Panc1 (cell line): Measurements from ENCODE around the gene TARBP2. TPM values are rescaled to one million over a fixed set of nuclear protein-coding genes. Genes with fewer than 3 reads are reported as not detected.

Source experiments
- ATAC-seq: fragments of 200-7000 bp; cut with Tn5 transposase; 2 replicates; pipeline ENCODE4 v1.9.1; 2020; ENCODE audit warnings: mild to moderate bottlenecking, moderate library complexity
- BruUV-seq: library from RNA; stranded (reverse); fragments of 400-500 nt; replicated peaks from 2 replicates; lab custom pipeline; 2021; lab: Mats Ljungman, UMichigan
- CTCF ChIA-PET: fragments of 300-600 bp; sonication (Branson Sonifier 250); formaldehyde crosslinking; loops from one replicate; lab custom pipeline; 2022; ENCODE audit warnings: antibody characterized with exemption; lab: Charles Lee
- POLR2A ChIA-PET: fragments of 300-600 bp; sonication (Branson Sonifier 250); formaldehyde crosslinking; loops from one replicate; lab custom pipeline; 2022; ENCODE audit warnings: antibody characterized with exemption; lab: Charles Lee
- DNase-seq: peaks from one replicate; pipeline ENCODE4 v3.0.0-alpha.2; 2010; ENCODE audit warnings: low read depth, low spot score
- H3K27ac ChIP-seq: 2 replicates; pipeline ENCODE4 v1.5.1; 2011; ENCODE audit warnings: mild to moderate bottlenecking, low read length, inconsistent platforms
- H3K27me3 ChIP-seq: fragments of 200-500 bp; sonication (Bioruptor generic); 2 replicates; pipeline ENCODE4 v1.6.0; 2014; ENCODE audit warnings: low read length, inconsistent platforms; ENCODE audit not compliant: control insufficient read depth, insufficient read depth
- H3K36me3 ChIP-seq: fragments of 200-500 bp; sonication (Bioruptor generic); 2 replicates; pipeline ENCODE4 v1.5.1; 2014; ENCODE audit warnings: inconsistent platforms, mild to moderate bottlenecking, low read length, moderate library complexity; ENCODE audit not compliant: control insufficient read depth, insufficient read depth
- H3K4me1 ChIP-seq: 2 replicates; pipeline ENCODE4 v1.5.1; 2011; ENCODE audit warnings: inconsistent platforms, mild to moderate bottlenecking, low read length, moderate library complexity; ENCODE audit not compliant: control insufficient read depth, insufficient read depth
- H3K4me3 ChIP-seq, 2 experiments: 2 replicates each; pipeline ENCODE4 v1.5.1; 2011 to 2012; ENCODE audit warnings: low read depth in 2 of 2, low read length in 2 of 2, mild to moderate bottlenecking in 2 of 2, inconsistent platforms in 1 of 2, moderate library complexity in 1 of 2
- H3K9me3 ChIP-seq: fragments of 200-500 bp; sonication (Bioruptor generic); 2 replicates; pipeline ENCODE4 v1.5.1; 2014; ENCODE audit warnings: low read depth, mild to moderate bottlenecking, inconsistent platforms, low read length, moderate library complexity; ENCODE audit not compliant: control insufficient read depth, insufficient read depth
- POLR2AphosphoS5 ChIP-seq: IDR thresholded peaks from 2 replicates; pipeline ENCODE4 v1.6.1; 2012; ENCODE audit warnings: mild to moderate bottlenecking, low read depth, low read length, moderate library complexity
- SIN3A ChIP-seq: IDR thresholded peaks from 2 replicates; pipeline ENCODE4 v1.6.1; 2012; ENCODE audit warnings: low read depth, mild to moderate bottlenecking, low read length, moderate library complexity, borderline replicate concordance; ENCODE audit not compliant: insufficient read depth
- TCF7L2 ChIP-seq: IDR thresholded peaks from 2 replicates; pipeline ENCODE4 v1.6.1; 2011; ENCODE audit warnings: mild to moderate bottlenecking, low read depth, low read length, inconsistent platforms
- in situ Hi-C: cut with HindIII; loops from 2 replicates; pipeline ENCODE4 v1.10.0; 2016; ENCODE audit warnings: low sequenced_read_pairs, low pct_unique_long_range_greater_than_20kb
- intact Hi-C: fragments of 100-400 bp; cut with micrococcal nuclease; formaldehyde crosslinking; loops from one replicate; pipeline ENCODE4 v1.10.0; 2022; ENCODE audit not compliant: unreplicated experiment
- total RNA-seq: library from RNA; stranded (reverse); gene quantifications from one replicate; pipeline ENCODE4 v1.2.1, GENCODE V29; 2021; ENCODE audit not compliant: unreplicated experiment
- TF ChIP-seq, protein P1 (sequence below), 2 experiments: IDR thresholded peaks; 2 replicates each; pipeline ENCODE4 v1.6.1; 2011 to 2012; ENCODE audit warnings: low read depth in 2 of 2, control low read depth in 1 of 2, low read length in 1 of 2, mild to moderate bottlenecking in 1 of 2, moderate library complexity in 1 of 2; ENCODE audit not compliant: insufficient read depth in 1 of 2
- TF ChIP-seq, protein P2 (sequence below): fragments of 450-650 bp; IDR thresholded peaks from 2 replicates; pipeline ENCODE4 v1.5.1; 2017; ENCODE audit warnings: mild to moderate bottlenecking

TARBP2 gene
- total RNA-seq, 1 experiment from 2014 or later, result 67.3 TPM

- Histone ChIP-seq H3K4me3 (no peak overlapping the region), H3K36me3 (peaks cover 6% of the 10 kb centered on the region; the same call in 1 of the 2 replicates), H3K27ac (no peak overlapping the region), H3K9me3 (no peaks in the 10 kb centered on the region), H3K4me1 (no peaks in the 10 kb centered on the region), H3K27me3 (no peaks in the 10 kb centered on the region)
- DNase-seq (no peak), ATAC-seq (no peak)
- intact Hi-C loops (no loop called here), in situ Hi-C loops (no loop called here)
- CTCF ChIA-PET, result no interaction called here
- BruUV-seq, result no TSS peak
- TF ChIP-seq TCF7L2, result no peak
- TF ChIP-seq, protein P1, sequence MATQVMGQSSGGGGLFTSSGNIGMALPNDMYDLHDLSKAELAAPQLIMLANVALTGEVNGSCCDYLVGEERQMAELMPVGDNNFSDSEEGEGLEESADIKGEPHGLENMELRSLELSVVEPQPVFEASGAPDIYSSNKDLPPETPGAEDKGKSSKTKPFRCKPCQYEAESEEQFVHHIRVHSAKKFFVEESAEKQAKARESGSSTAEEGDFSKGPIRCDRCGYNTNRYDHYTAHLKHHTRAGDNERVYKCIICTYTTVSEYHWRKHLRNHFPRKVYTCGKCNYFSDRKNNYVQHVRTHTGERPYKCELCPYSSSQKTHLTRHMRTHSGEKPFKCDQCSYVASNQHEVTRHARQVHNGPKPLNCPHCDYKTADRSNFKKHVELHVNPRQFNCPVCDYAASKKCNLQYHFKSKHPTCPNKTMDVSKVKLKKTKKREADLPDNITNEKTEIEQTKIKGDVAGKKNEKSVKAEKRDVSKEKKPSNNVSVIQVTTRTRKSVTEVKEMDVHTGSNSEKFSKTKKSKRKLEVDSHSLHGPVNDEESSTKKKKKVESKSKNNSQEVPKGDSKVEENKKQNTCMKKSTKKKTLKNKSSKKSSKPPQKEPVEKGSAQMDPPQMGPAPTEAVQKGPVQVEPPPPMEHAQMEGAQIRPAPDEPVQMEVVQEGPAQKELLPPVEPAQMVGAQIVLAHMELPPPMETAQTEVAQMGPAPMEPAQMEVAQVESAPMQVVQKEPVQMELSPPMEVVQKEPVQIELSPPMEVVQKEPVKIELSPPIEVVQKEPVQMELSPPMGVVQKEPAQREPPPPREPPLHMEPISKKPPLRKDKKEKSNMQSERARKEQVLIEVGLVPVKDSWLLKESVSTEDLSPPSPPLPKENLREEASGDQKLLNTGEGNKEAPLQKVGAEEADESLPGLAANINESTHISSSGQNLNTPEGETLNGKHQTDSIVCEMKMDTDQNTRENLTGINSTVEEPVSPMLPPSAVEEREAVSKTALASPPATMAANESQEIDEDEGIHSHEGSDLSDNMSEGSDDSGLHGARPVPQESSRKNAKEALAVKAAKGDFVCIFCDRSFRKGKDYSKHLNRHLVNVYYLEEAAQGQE (IDR thresholded peaks at IDR 0.05; ENCODE audit: insufficient read depth in 1 of 2, low read depth in 2 of 2, low read length in 1 of 2), result no peak
- TF ChIP-seq, protein P2, sequence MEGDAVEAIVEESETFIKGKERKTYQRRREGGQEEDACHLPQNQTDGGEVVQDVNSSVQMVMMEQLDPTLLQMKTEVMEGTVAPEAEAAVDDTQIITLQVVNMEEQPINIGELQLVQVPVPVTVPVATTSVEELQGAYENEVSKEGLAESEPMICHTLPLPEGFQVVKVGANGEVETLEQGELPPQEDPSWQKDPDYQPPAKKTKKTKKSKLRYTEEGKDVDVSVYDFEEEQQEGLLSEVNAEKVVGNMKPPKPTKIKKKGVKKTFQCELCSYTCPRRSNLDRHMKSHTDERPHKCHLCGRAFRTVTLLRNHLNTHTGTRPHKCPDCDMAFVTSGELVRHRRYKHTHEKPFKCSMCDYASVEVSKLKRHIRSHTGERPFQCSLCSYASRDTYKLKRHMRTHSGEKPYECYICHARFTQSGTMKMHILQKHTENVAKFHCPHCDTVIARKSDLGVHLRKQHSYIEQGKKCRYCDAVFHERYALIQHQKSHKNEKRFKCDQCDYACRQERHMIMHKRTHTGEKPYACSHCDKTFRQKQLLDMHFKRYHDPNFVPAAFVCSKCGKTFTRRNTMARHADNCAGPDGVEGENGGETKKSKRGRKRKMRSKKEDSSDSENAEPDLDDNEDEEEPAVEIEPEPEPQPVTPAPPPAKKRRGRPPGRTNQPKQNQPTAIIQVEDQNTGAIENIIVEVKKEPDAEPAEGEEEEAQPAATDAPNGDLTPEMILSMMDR, result no peak
- TF ChIP-seq POLR2AphosphoS5, result no peak
- TF ChIP-seq SIN3A, result no peak
- POLR2A ChIA-PET, result no interaction called here
Measured at GRCh38 chr12:53513712-53514410, 12.8 kb downstream of the TARBP2 start.

DNA sequence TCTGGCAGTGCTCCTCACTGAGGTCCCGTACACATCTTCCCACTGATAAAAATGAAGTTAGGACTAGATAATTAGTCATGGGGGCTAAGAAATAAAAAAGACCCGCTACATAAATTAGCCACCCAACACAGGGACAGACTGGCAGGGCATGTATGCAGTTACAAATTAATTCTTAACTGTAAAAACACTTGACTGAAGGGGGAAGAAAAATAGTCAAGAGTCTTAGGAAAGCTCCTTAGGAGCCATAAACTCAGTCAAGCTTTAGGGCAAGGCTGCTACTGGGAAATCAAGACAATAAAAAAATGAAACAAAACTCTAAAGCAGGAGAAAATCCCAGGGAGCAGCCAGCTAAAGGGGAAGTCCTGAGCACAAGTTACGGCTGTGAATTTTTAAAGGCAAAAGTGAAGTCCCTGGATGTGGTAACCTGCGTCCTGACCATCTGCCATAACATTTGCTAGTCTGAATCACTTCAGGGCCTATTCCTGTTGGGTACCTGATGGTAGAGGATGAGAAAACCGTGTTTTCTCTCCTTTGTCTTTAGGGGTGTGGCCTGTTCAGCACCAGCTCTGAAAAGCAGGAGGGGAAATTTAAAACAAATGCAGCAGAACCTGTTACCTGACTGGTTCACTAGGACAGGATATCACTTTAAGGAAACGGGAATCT, 13.7 kb downstream of the TARBP2 start:
- peaks cover 6% of the 10 kb centered on the region; the same call in 1 of the 2 replicates for H3K36me3 ChIP-seq
- no peak for DNase-seq
- no peak for TF ChIP-seq SIN3A
- TF ChIP-seq, protein P1 (IDR thresholded peaks at IDR 0.05; ENCODE audit: insufficient read depth in 1 of 2, low read depth in 2 of 2, low read length in 1 of 2), result no peak
- H3K27me3 ChIP-seq, result no peaks in the 10 kb centered on the region
- BruUV-seq, result no TSS peak
- CTCF ChIA-PET, result no interaction called here
- no peak overlapping the region for H3K4me3 ChIP-seq
- POLR2A ChIA-PET, result interaction anchor here (0.8 kb wide), 1 partner anchor 14 kb away, joined by 3 read pairs; the partner anchor contains the start of gene TARBP2
- H3K9me3 ChIP-seq, result no peaks in the 10 kb centered on the region
- H3K4me1 ChIP-seq, result no peaks in the 10 kb centered on the region
- ATAC-seq, result no peak
- intact Hi-C loops (no loop called here), in situ Hi-C loops (no loop called here)
- no peak overlapping the region for H3K27ac ChIP-seq
